Measurements from ENCODE around the gene TMEM63B.

Gene TMEM63B

GRCh38 chr6:44145839-44146238 is 18.5 kb downstream of the TMEM63B start:
- DNase-seq: no peak

GRCh38 chr6:44146685-44147084 is 19.3 kb downstream of the TMEM63B start:
- DNase-seq: no peak

GRCh38 chr6:44147256-44147655 is 19.9 kb downstream of the TMEM63B start:
- no peak for DNase-seq

DNA sequence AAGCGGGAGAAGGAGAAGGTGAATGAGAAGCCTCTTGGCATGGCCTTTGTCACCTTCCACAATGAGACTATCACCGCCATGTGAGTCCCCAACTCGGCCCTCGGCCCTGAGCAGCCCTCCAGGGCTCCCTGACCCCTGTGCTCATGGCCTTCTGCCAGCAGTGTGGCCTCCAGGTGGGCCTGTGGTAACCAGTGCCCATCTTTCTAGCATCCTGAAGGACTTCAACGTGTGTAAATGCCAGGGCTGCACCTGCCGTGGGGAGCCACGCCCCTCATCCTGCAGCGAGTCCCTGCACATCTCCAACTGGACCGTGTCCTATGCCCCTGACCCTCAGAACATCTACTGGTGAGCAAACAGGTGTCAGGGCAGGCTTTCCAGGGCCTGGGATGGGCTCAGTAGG is 21.0 kb downstream of the TMEM63B start:
- no peak for DNase-seq

DNA sequence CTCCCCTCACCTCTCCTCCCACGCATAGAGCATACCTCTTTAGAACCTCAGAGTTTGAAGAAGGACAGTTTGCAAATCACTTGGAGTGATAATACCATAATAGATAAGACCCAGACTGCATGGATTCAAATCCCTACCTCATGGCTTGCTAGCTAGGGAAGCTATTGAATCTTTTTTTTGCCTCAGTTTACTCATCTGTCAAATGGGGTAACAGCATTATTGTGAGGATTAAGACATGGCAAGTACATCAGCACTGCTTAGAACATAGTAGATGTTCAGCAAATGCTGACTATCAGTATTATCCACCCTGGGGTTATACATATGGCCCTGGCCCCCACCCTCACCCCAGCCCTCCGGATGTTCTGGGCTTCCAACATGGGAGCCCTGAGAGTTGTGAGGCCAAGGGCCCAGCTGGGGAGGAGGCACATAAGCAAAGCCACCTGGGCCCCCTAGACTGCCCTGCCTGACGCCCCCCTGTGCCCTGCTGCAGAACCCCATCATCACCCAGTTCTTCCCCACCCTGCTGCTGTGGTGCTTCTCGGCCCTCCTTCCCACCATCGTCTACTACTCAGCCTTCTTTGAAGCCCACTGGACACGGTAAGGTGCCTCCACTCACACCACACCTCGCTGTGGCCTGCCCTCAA is 22.1 kb downstream of the TMEM63B start:
- no peak for DNase-seq

- DNase-seq: no peak
Observed at GRCh38 chr6:44150317-44150917, 23.1 kb downstream of the TMEM63B start.

GRCh38 chr6:44151348-44152108 is 24.2 kb downstream of the TMEM63B start:
- peak; percentile 61 for DNase-seq

- no peak for DNase-seq
Observed at GRCh38 chr6:44152109-44152461, 24.7 kb downstream of the TMEM63B start.

DNA sequence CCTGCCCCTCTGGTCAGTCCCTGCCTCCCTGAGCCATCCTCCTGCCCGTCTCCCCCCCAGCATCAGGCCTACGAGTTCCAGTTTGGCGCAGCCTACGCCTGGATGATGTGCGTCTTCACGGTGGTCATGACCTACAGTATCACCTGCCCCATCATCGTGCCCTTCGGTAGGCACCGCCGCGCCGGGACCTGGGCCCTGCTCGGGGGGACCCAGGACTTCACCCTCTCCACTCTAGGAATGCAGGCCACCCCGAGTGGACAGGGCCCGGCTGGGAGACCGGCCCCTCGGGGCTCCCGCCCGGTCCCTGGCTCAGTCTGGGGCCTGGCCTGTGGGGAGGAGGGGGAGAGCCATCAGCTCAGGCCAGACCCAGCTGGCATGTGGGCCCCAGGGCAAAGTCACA is 25.2 kb downstream of the TMEM63B start:
- no peak for DNase-seq

- DNase-seq: no peak
Observed at GRCh38 chr6:44154067-44154466, 26.7 kb downstream of the TMEM63B start.

DNA sequence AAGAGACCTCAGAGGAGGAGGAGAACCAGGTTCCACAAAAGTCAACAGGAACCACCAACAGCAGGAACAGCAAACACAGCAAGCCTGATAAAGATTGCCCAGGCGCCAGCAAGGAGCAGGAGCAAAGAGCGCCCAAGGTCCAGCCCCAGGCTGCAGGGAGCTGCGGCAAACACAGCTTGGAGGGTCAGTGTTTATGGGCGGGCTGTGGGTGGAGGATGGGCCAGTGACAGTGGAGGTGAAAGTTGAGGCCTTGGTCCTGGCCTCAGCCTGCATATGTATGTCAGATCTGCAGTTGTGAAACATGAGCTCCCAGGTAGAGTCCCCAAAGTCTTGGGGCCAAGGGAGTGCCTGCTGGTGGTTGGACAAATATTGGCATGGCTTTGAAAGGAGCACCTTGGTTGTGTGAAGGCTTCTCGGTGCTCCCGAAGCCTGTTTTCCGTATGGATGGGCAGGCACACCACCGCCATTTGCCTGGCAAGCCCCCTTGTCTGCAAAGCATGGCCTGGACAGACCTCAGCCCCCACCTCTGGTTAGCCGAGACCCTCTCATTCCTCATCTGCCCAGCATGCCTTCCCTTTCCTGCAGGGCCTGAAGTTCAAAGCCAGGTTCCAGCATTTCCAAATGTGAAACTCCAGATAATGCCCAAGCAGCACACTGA is 29.3 kb downstream of the TMEM63B start:
- no peak for DNase-seq

- no peak for DNase-seq
Observed at GRCh38 chr6:44157152-44157521, 29.8 kb downstream of the TMEM63B start.

DNA sequence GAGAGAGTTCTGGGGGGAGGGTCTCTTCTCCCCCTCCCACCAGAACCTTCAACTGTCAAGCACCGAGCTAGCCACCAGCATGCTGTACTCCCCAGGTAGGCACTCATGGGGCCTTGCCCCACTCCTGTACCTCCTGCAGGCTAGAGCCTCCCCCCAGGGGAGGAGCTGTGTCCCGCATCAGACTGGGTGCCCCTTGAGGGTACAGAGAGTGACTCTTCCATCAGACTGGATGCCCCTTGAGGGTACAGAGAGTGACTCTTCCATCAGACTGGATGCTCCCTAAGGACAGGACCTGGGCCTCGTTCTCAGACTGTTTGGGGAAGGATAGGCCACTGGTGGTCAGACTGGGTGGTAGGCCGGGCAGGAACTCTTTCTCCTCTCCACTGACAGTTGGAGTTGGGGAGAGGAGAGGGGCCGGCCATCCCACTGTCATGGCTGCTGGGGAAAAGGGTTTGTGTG is 31.4 kb downstream of the TMEM63B start, which contains the start of gene CAPN11:
CAPN11 (plus strand) TSS at position 51 of the 459 bp plus-strand sequence; CDS start at position 80, 29 bp downstream.
- DNase-seq: no peak

DNA sequence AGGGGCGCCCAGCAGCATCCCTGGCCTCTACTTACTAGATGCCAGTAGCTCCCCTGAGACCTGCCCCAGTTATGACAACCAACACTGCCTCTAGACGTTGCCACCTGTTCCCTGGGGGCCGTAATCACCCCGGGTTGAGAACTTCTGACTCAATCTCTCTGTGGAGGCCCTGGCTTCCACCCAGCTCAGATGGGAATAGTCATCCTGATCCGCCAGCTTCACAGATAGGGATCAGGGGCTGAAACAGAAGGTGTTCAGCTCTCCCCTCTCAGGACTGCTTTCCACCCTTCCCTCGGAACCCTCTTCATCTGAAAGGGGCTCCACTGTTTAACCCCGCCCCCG is 34.6 kb downstream of the TMEM63B start:
- no peak for DNase-seq

DNA sequence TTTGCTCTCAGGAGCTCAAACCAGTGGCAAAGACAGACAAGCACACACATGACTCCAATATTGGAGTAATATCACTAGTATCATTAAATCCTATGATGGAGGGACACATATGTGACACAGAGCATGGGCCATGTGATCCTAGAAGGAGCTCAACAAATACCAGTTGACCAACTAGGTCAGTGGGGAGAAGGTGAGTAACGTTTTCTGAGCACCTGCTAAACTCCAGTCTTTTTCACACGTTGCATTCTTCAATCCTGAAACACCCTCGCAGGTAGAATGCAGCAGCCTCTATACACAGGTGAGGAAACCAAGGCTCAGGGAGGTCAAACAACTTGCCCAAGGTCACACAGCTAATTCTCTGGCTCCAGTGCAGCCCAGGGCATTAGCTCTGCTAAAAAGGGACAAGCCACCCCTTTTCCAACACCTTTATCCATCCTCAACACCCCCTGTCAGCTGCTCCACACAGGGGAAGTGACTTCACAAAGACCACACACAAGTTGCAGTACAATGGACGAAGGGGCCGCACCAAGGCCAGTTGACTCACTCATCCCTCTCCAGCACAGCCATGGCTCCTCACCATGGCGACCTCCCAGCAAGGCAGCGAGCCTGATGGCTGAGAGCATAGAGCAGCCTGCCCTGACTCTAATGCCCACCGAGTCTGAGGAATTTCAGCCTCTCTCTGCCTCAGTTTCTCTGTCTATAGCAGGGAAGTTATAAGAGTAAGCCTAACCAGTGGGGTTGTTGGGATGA is 35.7 kb downstream of the TMEM63B start:
- DNase-seq: no peak

DNA sequence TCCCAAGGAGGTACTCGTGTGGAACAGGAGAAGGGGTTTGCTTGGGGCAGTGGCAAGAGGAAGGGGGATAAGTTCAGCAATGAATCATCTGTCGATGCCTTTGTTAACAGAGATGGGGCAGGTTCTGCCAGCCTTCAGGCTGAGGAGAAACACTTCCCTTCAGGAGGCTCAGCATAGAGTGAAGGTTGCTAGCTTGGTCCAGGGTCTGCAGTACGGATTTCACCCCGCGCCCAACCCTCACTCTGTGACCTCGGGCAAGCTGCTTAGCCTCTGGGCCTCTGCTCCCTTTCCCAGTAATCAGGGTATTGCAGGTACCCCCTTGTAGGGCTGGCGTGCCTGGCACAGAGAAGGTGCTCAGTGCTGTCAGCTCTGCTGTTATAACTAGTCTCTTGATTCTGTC is 38.8 kb downstream of the TMEM63B start:
- DNase-seq: no peak

DNA sequence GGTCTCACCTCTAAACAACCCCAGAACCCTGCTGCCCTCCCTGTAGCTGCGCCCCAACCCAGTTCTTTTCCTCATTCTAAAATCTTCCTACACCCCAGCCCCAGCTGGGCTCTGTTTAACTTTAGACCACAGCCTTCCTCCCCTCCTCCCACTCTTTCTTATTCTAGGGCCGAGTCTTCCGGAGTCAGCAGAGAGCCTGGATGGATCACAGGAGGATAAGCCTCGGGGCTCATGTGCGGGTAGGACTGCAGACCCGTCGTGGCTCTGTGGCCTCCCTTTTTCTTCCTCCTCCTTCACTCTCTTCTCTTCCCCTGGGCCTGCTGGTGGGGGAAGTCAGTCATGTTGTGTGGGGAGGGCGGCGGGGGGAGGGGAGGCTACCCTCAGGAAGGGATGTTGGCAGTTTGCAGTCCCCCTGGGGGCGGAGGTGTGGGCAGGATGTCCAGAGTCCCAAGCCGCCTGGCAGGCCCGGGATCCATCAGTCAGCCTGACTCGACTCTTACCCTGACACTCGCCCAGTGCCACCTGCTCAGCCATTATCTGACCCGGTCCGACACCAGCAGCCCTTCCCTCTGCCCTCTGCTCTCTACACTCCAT is 39.3 kb downstream of the TMEM63B start:
- no peak for DNase-seq

DNA sequence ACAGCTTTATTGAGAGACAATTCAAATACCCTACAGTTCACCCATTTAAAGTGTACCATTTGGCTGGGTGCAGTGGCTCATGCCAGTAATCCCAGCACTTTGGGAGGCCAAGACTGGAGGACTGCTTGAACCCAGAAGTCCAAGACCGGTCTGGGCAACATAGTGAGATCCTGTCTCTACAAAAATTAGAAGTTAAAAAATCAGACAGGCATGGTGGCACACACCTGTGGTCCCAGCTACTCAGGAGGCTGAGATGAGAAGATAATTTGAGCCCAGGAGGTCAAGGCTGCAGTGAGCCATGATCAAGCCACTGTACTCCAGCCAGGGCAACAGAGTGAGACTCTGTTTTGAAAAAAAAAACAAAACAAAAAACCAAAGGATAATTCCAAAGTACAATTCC is 40.2 kb downstream of the TMEM63B start:
- no peak for DNase-seq

DNA sequence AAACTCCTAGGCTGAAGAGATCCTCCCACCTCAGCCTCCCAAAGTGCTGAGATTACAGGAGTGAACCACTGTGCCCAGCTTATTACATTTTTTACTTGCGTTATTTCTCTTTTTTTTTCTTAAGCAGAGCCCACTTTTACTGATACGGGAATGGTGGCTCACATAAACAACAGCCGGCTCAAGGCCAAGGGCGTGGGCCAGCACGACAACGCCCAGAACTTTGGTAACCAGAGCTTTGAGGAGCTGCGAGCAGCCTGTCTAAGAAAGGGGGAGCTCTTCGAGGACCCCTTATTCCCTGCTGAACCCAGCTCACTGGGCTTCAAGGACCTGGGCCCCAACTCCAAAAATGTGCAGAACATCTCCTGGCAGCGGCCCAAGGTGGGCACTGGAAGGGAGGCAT is 41.8 kb downstream of the TMEM63B start:
- no peak for DNase-seq

- no peak for DNase-seq
Observed at GRCh38 chr6:44169886-44170570, 42.7 kb downstream of the TMEM63B start.

- no peak for DNase-seq
Observed at GRCh38 chr6:44171899-44172546, 44.7 kb downstream of the TMEM63B start.

Data from midbrain (tissue), 1 donor.